Kidney tubule cell (primary cell): ENCODE measurements around the gene HIBADH.
"Not testable (repeated sequence)": the region's sequence is repeated elsewhere in the genome, so short reads cannot be mapped to it uniquely, and the experiment has no call there.

Source experiments
- DNase-seq: peaks from one replicate; pipeline ENCODE4 v3.0.0-alpha.2; 2018; ENCODE audit warnings: low spot score

Gene HIBADH

DNA sequence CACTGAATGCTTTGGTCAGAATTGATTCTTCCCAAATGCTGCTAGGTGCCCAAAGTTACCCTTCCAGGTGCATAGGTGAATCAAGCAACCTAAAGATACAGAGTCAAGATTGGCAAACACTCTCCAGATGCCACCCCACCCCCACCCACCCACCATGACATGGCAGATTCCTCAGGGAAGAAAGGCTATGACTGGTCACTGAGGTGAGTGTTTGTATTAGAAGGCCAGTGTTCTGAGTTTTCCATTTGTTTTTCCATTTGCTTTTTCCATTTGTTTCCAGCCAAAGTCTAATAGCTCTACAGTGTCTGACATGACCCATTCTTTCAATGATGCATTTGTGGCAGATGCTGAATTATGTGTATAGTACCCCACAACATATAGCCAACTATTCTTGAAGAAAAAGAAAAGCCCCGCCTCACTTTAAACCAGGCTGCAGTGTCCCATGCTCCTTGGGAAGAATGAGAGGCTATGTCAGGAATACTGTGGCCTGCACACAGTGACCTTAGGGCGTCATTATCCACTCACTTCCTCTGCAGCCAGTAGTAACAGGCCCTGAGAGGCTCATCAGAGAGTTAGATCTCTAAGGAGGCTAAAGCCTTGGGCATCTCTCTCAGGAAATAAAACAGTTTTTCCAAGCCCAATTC lies 16.1 kb upstream of the HIBADH start:
- peak; percentile 46 for DNase-seq

DNA sequence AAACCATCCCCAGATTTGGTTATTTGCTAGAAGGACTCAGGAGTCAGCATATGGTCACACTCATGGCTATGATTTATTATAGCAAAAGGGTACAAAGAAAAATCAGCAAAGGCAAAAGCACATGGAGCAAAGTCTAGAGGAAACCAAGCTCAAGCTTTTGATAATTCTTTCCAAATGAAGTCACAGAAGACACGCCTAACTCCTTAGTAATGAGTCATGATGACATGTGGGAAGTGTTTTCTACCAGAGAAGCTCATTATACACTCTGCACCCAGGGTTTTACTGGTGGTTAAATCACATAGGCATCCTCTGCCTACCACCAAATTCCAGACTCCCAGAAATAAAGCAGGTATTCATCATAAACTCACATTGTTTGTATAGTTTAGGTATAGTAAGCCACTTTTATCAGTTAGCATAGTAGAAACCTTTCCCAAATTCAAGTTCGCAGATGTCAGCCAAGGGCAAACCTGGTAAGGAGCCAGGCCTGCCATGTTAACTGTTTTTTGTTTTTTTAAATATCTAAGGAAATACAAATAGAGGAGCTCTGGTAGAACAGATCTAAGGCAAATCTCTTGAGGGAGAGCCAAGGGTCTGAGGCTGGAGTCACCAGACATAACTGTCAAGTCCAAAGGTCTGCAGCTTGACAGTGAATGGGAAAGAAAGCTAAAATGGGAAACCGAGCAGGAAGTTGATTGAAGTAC lies 15.4 kb upstream of the HIBADH start:
- peak; percentile 97 for DNase-seq

DNA sequence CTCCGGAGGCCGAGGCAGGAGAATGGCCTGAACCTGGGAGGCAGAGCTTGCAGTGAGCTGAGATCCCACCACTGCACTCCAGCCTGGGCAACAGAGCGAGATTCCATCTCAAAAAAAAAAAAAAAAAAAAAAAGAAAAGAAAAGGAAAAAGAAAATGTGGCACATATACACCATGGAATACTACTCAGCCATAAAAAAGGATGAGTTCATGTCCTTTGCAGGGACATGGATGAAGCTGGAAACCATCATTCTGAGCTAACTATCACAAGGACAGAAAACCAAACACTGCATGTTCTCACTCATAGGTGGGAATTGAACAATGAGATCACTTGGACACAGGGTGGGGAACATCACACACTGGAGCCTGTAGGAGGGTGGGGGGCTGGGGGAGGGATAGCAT lies 11.4 kb upstream of the HIBADH start:
- not testable (repeated sequence) for DNase-seq

DNA sequence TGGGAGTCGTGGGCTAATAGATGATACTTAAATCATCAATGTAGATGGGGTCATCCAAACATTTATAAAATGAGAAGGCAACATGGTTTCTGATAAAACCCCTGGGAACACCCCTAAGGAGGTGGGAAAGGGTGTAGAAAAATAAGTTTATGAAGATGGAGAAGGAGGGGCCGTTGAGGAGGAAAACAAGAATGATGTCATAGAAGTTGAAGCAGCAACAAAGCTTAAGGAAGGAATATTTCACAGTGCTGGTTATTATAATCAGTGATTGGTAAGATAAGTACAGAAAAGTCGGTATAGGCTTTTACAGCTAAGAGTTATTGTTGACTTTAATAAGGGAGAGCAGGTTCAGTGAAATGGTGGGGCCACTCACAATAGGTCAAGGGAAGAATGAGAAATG lies 9.0 kb upstream of the HIBADH start:
- DNase-seq: no peak

DNA sequence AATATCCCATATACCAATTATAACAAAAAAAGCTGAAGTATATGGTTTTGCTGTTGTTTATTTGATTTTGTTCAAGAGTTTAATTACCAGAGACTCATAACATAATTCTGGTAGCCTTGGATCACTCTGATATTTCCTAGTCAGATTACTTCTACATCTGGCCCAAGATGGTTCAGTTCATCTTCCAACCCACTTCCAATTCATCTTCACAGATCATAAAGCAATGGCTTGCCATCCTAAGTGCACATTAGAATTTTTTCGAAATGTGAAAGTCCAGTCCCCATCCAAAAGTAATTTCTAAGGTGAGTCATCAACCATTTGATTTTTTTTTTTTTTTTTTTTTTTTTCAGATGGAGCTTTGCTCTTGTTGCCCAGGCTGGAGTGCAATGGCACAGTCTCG lies 8.0 kb upstream of the HIBADH start:
- no peak for DNase-seq

DNA sequence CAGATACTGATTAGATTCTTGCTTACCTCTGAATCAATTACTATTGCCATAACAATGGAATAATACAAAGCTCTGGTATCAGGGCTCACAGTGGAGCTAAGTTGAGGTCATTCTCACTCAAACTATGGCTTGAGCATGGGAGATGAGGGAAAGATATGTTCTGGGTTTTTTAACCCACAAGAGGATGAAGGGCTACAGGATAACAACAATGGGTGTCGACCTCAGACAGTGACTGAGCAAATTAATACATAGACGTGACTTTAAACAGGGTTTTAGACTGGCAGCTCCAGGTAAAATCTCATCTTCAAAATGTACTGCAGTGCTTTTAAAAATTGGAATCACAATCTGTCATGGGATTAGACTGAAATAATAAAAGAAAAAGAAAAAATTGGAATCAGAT lies 7.5 kb upstream of the HIBADH start:
- no peak for DNase-seq

DNA sequence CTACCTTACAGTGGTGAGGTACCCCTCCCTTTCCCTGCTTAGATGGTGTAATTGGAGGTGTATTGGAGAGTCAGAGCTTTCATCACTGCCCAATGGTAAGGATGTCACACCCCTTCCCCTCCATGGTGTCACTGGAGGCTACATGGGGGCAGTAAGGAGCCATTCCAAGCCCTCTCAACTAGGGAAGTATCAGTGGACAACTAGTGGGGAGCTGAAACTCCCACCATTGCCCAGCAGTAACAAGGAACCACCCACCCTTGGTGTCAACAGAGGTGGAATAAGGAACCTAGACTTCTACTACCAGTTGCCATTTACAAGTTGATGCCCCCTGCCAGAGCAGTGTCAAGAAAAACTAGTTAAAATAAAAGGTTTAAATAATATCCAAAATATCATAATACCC lies 2.8 kb upstream of the HIBADH start:
- DNase-seq: no peak

DNA sequence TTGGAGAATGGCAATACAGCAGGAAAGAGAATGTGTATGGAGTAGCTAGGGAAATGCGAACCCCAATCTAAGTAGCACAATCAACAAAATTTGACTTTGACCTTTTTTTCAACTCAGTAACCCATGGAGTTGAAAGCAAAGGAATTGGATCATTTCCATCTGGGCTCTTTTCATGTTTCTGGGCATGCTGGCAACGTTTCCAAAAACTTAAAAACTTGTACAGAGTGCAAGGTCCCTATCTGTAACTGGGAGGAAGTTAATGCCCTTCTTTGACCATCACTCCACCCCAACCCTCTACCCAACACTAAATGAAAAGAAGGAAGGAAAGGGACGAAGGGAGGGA lies 1.3 kb upstream of the HIBADH start:
- DNase-seq: no peak

DNA sequence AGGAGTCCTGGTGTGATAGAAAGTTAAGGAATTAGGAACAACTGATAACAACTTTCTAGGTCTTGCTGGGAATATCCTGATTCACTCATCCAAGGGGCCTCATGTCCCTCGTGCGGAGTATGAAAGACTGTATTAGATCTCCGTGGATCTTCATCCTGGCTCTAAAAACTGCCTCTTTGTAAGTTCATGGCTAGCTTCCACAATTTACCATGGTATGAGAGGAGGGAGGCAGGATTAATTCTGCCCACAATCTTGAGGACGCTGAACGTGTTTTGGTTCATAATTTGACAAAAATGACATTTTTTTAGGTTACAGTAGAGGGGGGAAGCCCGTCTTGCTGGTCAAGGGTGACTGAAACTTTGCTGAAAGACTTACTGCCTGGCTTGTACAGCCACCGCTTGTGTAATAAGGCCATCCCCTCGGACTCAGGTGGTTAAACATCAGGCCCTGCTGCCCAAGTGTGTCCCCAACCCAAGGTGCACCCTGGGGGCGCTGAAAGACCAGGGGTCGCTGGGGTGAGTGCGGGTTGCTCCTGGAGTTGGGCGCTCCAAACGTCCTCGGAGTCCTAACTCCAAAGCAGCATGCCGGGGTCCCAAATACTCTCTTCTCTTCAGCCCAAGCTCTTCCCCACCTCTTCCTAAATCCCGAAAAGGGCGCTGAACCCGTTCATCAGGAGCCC lies 733 bp downstream of the HIBADH start:
- peak; percentile 37 for DNase-seq

DNA sequence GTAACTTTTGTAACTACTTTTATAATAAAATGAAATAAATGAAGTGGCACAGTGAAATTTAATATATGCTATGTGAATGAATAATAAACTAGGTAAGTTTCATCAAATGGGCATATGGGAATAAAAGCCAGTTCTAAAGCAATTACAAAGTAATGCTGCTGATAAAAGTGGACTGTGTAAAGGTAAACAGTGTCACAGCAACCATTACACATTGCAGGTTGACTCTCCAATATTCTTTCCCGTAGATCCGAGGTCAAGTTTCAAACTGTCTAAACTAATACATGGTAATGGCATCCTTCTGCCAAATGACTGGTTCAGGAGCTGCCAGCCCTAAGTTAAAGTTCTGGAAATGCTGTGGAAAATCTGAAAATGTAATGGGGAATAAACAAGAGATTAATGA lies 6.0 kb downstream of the HIBADH start:
- DNase-seq: no peak

DNA sequence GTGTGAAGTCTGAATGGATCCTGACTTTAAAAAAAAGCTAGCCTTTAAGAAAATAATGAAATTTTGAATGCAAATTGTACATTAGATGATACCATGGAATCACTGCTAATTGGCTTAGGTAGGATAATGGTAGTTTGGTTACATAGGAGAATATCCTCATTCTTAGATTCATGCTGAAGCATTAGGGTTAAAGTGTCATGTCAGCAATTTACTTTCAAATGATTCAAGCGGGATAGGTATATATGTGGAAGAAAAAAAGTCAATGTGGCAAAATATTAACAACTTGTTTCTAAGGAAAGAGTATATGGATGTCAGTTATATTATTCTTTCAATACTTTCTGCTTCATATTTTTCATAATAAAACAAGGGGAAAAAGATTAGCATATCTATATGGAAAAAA lies 7.5 kb downstream of the HIBADH start:
- no peak for DNase-seq

DNA sequence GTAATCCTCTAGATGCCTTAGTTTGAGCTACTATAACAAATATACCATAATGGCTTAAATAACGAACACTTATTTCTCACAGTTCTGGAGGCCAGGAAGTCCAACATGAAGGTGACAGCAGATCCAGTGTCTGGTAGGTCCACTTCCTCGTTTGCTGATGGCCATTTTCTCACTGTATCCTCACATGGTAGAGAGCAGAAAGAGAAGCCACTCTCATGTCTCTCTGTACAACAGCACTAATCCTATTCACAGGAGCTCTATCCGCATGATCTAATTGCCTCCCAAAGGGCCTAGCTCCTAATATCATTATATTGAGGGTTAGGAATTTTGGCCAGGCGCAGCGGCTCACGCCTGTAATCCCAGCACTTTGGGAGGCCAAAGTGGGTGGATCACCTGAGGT lies 10.2 kb downstream of the HIBADH start:
- no peak for DNase-seq

DNA sequence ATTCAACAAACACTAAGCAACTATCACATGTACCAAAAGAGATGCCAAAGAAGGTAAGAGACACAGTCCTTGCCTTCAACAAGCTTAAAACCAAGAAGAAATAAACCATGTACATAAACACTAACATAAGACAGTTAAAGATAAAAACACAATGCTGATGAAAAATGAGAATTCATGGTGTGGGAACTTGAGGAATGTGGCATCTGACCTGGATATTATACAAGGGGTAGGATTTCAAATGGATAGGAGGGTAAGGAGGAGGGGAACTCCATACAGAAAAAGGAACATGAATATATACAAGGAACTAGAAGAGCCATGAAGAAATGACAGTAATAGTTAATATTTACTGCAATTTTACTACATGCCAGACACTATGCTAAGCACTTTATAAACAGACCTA lies 11.0 kb downstream of the HIBADH start:
- DNase-seq: peak; percentile 17

DNA sequence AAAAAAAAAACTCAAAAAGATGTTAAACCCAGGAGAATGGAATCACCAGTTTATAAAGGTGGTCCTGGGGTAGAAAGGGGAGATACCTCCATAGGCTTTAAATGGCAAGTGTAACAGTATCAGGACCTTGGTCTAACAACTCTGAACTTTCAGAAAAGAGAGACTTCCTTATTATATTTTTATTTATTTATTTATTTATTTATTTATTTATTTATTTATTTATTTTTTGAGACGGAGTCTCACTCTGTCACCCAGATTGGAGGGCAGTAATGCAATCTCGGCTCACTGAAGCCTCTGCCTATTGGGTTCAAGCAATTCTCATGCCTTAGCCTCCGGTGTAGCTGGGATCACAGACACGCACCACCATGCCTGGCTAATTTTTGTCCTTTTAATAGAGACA lies 12.4 kb downstream of the HIBADH start:
- DNase-seq: no peak

DNA sequence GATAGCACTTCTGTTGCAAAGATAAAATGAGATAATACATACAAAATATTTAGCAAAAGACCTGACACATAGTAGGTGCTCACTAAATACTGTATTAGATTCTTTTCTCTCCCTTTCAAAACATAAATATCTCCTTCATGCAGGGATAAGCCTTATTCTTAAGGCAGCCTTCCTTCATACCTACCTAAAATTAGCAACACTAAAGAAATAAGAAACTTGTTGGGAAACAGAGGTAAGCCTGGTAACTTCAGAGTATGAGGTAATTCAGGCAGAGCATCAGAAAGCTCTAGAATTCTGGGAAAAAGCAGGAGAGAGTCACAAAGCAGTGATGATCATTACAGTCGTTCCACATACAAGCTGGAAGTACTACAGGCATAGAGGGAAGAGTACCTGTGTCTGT lies 15.2 kb downstream of the HIBADH start:
- DNase-seq: no peak

DNA sequence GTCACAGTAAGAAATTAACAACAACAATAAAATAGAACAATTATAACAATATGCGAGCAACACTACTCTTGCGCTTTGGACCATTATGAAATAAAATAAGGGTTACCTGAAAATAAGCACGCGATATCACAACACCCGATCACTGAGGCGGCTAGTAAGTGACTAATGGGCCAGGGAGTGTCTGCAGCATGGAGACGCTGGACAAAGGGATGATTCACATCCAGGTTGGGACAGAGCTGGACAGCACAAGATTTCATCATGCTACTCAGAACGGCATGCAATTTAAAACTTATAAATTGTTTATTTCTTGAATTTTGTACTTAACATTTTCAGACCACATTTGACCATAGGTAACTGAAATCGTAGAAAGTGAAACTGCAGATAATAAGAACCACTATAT lies 15.6 kb downstream of the HIBADH start:
- DNase-seq: peak; percentile 81

DNA sequence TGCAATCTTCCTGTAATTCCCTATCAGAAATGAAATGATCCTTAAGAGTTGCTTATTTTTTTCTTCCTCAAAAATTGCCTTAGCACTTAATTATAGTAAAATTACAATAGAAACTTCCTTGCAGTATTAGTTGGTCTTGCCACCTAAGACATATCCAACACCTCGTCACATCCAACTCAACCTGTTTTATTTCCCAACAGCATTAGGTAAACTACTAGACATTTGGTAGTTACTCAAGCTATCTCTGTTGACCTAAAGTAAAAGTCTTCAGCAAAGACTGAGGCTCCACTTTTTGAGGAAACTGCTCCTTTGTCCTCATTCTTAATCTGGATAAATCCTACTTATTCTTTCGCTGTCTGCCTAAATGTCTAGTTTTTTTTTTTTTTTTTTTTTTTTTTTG lies 20.4 kb downstream of the HIBADH start:
- no peak for DNase-seq

DNA sequence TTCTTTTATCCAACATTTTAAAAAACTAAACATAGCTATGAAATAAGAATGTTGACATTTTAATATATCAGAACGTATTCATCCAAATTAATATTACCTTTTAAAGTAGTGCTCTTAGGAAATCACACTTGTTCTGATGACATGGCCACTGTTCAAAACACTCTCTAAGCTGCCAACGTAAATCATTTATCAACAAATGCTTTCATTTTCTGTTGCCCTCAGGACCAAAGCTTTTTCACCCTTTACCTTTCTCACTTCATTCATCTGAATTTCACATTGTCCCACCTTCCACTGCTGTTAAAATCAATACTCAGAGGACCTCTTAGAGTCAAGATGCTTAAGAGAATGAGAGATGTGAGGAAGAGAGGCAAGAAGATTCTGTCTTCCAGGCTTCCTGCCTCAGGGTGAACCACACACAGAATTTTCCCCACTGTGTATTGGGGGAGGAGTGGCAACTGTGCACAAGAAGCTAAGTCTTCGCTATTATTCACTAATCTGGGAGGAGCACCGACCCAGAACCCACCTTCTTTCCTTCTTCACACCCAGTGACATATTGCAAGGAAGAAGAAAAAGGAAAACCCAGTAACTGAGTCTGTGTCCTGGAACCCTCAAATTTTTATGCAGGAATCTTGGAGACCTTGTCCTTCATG lies 21.0 kb downstream of the HIBADH start:
- peak; percentile 72 for DNase-seq

DNA sequence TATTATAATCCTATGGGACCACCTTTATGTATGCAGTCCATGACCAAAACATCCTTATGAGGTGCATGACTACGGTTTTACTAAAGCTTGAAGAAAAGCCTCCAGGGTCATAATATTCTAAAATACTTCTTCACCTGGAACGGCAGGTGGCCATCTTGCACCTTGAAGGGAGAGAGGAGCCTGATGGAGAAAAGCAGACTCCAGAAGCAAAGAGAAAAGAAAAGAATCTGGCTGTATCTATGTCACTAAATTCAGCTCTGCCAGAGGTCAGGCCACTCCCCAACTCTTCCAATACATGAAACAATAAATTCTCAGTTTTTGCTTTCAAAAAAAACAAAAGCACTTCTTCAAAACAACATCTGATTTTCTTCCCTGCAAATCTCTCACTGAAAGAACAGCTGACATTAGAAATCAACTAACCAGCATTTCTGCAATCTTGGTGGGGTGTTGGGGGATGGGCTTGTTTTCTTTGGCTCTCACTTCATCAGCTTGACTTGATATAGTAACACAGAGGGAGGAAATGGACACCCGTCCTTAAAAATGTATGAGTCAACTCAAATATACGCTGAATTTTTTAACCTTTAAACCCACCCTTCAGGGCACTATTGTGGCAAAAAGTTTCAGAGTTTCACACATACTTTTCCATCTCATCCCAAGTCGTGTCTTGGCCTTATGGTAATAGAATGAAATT lies 21.7 kb downstream of the HIBADH start:
- peak; percentile 80 for DNase-seq

DNA sequence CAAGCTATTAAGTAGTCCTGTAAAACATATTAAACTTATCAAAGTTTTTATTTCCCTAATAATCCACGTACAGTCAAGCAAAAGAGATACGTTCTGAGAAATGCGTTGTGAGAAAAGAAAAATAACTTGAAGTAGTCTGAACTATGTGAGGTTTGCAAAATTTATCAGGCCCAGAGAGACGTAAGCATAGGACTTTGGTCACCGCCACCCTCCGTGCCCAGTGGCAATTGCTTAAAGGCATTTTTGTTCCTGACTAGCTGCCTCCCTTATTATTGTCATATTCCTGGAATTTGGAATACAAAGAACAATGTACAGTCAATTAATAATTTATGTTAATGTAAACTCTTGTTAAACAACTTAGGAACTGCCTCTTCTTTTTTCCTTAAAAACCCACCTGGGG lies 22.8 kb downstream of the HIBADH start:
- DNase-seq: no peak

DNA sequence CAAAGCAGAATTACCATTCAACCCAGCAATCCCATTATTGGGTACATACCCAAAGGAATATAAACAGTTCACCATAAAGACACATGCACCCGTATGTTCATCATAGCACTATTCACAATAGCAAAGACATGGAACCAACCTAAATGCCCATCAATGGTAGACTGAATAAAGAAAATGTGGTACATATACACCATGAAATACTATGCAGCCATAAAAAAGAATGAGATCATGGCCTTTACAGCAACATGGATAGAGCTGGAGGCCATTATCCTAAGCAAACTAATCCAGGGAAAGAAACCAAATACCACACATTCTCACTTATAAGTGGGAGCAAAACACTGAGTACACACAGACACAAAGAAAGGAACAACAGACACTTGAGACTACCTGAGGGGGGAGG lies 23.6 kb downstream of the HIBADH start:
- DNase-seq: not testable (repeated sequence)

DNA sequence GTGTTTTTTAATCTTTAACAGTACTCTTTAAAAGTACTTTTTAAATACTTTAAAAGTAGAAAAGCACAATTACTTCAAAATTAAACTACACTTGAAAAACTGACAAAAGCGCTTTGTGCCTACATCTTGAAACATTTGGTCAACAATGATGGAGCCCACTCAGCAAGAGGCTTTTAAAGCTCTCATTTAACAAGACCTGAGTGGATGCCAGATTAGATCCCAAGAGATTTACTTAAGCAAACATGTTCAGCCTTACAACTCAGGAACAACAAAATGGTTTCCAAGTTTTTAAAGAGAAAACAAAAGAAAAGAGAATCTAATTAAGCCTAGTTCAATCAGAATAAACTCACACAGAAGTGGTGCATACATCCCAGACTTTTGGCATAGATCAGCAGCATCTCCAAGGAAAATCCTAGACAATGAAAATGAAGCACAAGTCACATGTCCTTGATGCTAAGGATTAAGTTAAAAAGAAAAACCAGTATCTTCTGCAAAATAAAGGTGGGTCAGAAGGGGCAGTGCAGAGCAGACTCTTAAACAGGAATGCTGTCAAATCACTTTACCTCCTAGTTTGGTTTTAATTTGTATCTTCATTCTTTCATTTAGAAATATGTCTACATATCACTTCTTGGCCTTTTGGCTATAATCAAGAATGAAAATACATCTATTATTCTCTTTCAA lies 26.2 kb downstream of the HIBADH start:
- no peak for DNase-seq
